SH-SY5Y (cell line): ENCODE results near the gene ELAC1.

Source experiments
- GATA2 ChIP-seq: IDR thresholded peaks from 2 replicates; pipeline ENCODE4 v1.6.1; 2011; ENCODE audit warnings: mild to moderate bottlenecking, low read depth, low read length
- GATA3 ChIP-seq: IDR thresholded peaks from 2 replicates; pipeline ENCODE4 v1.6.1; 2011; ENCODE audit warnings: low read depth, mild to moderate bottlenecking, low read length, moderate library complexity

DNA sequence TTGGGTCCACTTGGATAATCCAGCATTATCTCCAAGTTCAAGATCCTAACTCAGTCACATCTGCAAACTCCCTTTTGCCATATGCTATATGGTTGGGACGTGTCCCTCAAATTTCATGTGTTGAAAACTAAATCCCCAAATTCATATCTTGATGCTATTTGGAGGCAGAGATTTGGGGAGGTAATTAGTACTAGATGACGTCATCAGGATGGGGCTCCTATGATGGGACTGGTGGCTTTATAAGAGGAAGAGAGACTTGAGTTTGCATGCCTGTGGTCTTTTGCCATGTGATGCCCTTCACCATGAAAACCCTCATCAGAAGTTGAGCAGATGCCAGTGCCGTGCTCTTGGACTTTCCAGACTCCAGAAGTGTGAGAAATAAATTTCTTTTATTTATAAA is 45.4 kb downstream of the ELAC1 start:
- no peak for TF ChIP-seq GATA2
- no peak for TF ChIP-seq GATA3
